ENCODE data around the gene RPA3.
A peak's percentile ranks its signal among the peaks of the same experiment; 100 is the strongest.

Gene RPA3

GRCh38 chr7:7650682-7651206, 67.7 kb downstream of the RPA3 start:
- DNase-seq: no peak

- no peak for DNase-seq
These were observed 70.8 kb downstream of the RPA3 start for GRCh38 chr7:7647495-7648036.

GRCh38 chr7:7642081-7642480, 76.3 kb downstream of the RPA3 start:
- DNase-seq: no peak

- DNase-seq: peak; percentile 29
These were observed 77.2 kb downstream of the RPA3 start for GRCh38 chr7:7641129-7641663.

- DNase-seq: peak; percentile 100
These were observed 77.9 kb downstream of the RPA3 start, which contains the start of gene UMAD1 for GRCh38 chr7:7640221-7641128. Gene UMAD1, plus strand, starts transcription at chr7:7640752. Its CDS starts 32,620 bp downstream, at chr7:7673372.

- DNase-seq: no peak
These were observed 78.6 kb downstream of the RPA3 start for GRCh38 chr7:7639847-7640220.

GRCh38 chr7:7639421-7639820, 79.0 kb downstream of the RPA3 start:
- DNase-seq: no peak

- DNase-seq: no peak
These were observed 87.6 kb downstream of the RPA3 start for GRCh38 chr7:7630626-7631329.

GRCh38 chr7:7628476-7628875, 89.9 kb downstream of the RPA3 start:
- DNase-seq: no peak

GRCh38 chr7:7620644-7621210, 97.7 kb downstream of the RPA3 start:
- no peak for DNase-seq

- no peak for DNase-seq
These were observed 98.2 kb downstream of the RPA3 start for GRCh38 chr7:7620236-7620635.

- no peak for DNase-seq
These were observed 100.0 kb downstream of the RPA3 start for GRCh38 chr7:7618410-7618809.

GRCh38 chr7:7617550-7617949, 100.9 kb downstream of the RPA3 start:
- no peak for DNase-seq

GRCh38 chr7:7614018-7614741, 104.2 kb downstream of the RPA3 start:
- DNase-seq: no peak

GRCh38 chr7:7613210-7613609, 105.2 kb downstream of the RPA3 start:
- DNase-seq: no peak

- DNase-seq: no peak
These were observed 105.9 kb downstream of the RPA3 start for GRCh38 chr7:7612519-7612918.

GRCh38 chr7:7609330-7609729, 109.1 kb downstream of the RPA3 start:
- DNase-seq: no peak

GRCh38 chr7:7607010-7607409, 111.4 kb downstream of the RPA3 start:
- no peak for DNase-seq

GRCh38 chr7:7596176-7596575, 122.2 kb downstream of the RPA3 start:
- DNase-seq: no peak

GRCh38 chr7:7595451-7595850, 123.0 kb downstream of the RPA3 start:
- peak; percentile 10 for DNase-seq
